Gastroesophageal sphincter (tissue), 3 donors: ENCODE measurements around the gene LURAP1L.

Experiments
- CTCF ChIP-seq, 4 experiments: fragments of 200-600 bp in 2 of 4; fragments of 450-650 bp in 2 of 4; sonication (generic) in 1 of 4; IDR thresholded peaks; one replicate each; pipeline ENCODE4 v1.5.1; 2017 to 2019; ENCODE audit warnings: antibody characterized with exemption in 4 of 4, mild to moderate bottlenecking in 2 of 4, moderate library complexity in 2 of 4
- POLR2AphosphoS5 ChIP-seq: sonication (generic); formaldehyde crosslinking; IDR thresholded peaks from one replicate; pipeline ENCODE4 v1.6.1; 2017; ENCODE audit warnings: antibody characterized with exemption

- TF ChIP-seq CTCF (IDR thresholded peaks at IDR 0.05) (no peak), POLR2AphosphoS5 (no peak)
Measured at GRCh38 chr9:12862611-12863410, 88.0 kb downstream of the LURAP1L start.
